ENCODE results near the gene LLGL1.
"Not testable (repeated sequence)": the region's sequence is repeated elsewhere in the genome, so short reads cannot be mapped to it uniquely, and the experiment has no call there.

Gene LLGL1

DNA sequence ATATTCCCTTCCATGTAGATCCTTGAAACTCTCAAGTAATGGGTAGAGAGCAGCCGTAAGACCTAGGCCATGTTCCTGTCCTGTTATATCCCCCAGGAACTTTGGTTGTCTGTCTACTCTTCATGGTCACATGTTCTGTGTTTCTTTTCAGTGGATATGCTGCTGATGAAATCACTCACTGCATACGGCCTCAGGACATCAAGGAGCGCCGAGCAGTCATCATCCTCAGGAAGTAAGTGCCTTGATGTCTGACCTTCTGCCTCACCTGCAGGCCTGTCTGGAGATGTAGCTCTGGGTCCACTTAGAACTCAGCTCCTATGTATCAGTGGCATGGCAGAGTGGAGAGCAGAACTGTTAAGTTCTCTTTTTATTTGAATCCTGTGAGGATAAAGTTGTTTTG is 30.6 kb upstream of the LLGL1 start:
- no peak for DNase-seq

DNA sequence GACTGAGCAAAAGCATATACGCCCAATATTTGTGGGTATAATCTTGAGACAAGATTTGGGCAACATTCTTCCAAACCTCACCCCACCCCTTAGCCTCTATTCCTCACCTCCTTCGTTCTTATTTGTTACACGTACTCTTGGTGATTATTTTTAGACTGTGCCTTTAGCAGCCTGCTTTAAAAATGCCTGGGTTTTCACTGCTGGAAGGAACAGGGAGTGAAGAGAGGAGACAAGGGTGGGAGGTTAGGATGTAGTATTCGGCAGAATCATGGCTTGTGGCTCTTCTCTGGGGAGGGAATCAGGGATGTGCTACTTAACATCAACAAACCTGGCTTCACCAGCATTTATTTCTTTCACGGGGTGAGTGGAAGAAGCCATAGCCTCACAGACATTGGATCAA is 30.2 kb upstream of the LLGL1 start:
- no peak for DNase-seq

DNA sequence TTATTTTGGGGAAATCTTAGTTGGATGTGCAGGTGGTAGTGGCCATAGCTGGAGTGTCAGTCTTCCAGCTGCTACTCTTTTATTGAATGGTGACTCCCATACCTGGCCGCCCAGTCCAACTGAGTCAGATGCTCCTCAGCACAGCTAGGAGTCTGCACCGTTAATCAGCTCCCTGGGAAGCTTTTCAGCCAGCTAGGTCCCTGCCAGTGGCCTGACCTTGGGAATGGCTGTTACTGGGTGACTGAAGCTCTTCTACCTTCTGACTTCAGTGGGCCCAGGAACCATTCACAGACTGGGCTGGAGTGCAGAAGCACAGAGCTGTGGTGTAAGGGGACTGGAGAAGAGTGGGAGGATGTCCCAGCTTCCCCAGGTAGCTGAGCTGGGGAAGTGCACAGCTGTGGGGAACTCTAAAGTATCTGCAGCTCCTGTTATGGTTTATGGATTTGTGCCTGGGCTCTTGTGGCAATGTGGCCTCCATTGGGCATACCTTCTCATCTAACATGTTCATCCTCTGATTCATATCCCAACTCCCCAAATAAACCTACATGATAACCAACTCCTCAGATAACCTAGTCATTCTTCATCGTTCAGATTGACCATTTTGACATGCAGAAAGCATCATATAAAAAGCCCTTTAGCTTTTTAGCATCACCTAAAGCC is 27.8 kb upstream of the LLGL1 start:
- no peak for DNase-seq

DNA sequence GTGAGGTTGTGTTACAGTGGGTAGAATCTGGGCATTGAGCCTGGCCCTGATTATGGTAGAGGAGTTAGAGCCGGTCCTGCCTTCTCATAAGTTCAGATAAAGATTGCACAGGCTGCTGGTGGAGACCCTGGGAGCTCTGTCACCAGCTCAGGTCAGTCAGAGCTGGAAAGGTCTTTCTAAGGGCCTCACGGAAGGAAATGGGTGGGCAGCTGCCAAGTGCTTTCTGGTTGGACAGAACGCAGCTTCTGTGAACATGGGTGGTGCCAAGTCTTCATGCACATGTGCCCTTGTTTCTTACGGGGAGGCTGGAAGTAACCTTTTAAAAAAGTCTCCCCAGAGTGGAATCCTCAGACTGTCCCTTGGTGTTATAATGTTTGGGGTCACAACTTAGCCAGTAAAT is 26.9 kb upstream of the LLGL1 start:
- DNase-seq, result no peak

DNA sequence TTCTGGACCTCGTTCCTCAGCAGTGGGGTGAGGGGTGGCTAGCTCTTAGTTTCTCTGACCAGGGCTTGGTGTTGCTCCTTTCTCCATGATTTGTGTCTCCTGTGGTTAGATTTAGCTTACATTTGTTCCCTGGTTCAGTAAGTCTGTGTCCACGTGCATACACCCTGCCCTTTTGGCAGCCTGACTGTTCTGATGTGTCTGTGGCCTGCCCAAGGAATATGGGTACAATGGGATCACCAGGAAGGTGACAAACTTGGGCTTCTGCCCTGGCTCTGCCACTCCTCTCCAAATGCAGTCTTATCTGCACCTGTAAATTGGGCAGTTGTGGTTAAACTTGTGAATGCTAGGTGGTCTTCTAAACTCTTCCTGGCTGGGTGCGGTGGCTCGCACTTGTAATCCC is 24.3 kb upstream of the LLGL1 start:
- DNase-seq, result no peak

DNA sequence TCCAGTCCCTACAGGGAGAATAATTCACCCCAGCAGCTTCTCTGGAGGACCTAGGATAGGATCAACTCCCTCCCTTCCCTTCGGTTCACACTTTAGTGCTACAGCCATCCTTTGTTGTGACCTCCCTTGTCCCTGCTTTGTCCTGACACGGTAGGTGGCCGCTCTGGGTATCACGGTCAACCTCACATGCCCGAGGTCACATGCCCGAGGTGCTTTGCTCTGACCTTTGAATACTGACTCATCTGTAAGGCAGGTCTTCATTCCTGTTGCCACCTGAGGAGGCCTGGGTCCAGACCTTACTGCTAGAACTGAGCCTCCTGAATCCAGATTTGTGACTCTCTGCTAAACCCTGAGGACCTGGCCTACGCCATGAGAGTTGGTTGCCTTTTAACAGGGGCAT is 22.1 kb upstream of the LLGL1 start:
- no peak for DNase-seq

DNA sequence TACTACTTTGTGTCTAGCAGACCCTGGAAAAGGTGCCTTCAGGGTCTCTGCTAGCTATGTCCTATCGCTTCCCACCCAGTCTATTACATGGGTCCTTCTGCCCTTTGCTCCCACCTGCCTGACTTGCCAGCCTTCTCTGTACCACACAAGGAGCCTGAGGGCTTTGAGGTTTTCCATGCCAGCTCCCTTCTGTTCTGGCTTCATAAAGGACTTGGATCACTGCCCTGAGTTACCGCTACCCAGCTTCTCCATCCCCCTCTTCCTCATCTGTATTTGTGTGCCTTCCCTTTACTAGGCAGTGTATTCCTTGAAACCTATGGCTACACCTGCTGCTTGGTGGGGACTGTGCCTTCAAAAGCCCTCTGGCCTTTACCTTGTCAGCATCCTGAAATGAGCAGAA is 19.6 kb upstream of the LLGL1 start:
- DNase-seq, result no peak

DNA sequence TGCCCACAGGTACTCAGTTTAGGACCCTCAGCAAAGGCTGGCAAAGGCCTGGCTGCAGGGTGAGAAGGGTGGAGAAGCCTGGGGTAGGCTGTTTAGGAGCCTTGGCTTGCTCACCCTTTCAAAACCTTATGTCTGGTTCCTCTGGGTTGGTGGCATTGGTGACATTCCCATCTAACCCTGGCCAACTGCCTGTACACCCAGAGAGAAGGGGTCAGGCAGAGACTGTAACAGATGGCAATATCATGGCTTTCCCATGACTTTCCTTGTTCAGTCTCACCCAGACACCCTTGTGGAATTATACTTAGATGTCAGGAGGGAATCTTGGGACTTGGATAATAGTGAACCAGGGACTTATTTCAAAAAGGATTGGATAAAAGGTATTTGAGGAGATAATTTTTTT is 18.5 kb upstream of the LLGL1 start:
- DNase-seq, result no peak

DNA sequence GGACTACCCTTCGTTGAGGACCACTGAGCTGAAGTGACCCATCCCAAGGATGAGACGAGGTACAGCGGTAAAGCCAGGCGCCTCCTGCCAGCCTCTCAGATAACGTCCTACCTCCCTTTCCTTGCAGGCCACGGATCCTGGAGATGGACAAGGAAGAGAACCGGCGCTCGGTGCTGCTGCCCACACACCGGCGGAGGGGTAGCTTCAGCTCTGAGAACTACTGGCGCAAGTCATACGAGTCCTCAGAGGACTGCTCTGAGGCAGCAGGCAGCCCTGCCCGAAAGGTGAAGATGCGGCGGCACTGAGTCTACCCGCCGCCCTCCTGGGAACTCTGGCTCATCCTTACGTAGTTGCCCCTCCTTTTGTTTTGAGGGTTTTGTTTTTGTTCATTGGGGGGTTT is 17.3 kb upstream of the LLGL1 start:
- no peak for DNase-seq

DNA sequence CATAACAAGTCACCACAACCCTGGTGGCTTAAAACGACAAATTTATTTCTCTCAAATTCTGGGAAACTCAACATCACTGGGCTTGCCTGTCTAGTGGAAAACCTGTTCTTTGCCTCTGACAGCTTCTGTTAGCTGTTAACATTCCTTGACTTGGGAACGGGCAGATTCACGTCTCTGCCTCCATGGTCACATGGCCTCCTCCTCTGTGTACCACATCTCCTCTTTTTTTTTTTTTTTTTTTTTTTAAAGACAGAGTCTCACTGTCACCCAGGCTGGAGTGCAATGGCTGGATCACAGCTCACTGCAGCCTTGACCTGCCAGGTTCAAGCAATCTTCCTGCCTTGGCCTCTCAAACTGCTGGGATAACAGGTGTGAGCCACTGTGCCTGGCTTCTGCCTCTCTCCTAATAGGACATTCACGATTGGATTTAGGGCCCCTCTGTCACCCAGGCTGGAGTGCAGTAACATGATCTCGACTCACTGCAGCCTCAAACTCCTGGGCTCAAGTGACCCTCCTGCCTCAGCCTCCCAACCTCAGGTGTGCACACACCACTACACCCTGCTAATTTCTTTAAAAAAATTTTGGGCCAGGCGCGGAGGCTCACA is 11.7 kb upstream of the LLGL1 start:
- no peak for DNase-seq

DNA sequence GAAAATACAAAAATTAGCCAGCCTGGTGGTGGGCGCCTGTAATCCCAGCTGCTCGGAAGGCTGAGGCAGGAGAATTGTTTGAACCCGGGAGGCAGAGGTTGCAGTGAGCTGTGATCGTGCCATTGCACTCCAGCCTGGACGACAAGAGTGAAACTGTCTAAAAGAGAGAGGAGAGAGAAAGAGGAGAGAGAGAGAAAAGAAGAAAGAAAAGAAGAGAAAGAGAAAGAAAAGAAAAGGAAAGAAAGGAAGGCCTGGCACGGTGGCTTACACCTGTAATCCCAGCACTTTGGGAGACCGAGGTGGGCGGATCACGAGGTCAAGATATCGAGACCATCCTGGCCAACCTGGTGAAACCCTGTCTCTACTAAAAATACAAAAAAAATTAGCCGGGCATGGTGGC is 8.5 kb upstream of the LLGL1 start:
- DNase-seq, result not testable (repeated sequence)

DNA sequence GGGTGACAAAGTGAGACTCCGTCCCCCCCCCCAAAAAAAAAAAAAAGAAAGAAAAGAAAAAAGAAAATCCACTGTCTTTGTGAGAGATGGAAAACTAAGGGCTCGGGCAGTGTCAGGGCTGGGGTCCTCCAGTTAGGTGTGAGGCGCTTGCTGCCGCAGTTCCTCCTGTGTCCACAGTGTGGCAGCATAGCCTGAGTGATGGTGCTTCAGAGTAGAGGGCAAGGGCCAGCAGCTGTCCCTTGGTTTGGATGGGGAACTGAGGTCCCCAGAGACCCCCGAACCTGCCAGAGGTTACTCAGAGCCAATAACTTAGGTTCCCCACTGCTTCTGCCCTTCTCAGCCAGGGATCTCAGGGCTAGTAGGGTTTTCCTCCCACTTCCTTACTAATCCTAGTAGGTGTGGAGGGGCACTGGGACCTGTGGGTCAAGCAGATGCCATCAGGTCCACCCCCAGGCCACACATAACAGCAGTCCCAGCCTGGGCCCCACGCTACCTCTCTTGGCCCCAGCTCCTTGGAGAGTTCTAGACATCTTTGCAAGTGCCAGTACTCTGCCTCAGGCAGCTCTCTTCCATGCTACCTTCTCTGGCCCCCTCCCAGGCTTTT is 7.9 kb upstream of the LLGL1 start:
- peak; percentile 83 for DNase-seq

DNA sequence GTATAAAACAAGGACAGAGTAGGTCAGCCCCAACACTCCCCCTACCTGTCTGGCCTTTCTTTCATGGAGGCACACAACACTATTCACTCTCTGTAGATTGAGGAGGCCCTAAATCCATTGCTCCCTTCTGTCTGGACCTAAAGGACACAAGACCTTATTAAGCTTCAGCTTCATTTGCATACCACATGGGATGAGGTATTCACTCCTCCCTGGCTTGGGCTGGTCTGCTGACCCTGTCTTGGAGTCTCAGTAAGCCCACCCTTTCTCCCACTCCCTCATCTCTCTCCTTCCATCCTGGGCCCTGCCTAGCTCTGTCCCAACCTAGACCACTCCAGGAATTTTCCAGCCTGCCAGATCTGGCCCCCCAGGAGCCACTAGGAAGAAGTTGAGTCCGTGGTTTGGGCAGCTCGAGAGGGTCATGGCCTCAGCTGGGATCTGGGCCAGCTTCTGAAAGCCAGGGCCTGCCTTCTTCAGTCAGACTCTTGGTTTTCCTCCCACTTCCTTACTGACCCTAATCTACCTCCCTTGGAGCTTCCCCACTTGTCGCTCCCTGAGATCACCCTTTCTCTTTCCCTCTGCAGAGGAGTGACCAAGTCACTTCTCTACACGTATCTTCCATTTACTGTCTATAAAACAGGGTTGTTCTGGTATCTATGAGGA is 6.5 kb upstream of the LLGL1 start:
- no peak for DNase-seq

DNA sequence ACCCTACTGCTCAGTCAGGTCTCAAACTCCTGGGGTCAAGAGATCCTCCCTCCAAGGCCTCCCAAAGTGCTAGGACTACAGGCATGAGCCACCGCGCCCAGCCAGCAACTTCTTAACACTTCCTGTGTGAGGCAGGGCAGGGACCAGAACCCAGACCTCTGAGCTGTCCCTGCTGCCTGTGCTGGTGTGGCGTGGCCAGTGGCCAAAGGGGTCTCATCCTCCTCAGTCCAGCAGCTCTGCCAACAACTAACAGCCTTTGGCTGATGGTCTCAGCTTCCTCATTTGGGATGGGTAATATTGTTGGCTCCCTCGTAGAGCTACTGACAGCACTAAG is 1.4 kb upstream of the LLGL1 start:
- DNase-seq, result no peak

DNA sequence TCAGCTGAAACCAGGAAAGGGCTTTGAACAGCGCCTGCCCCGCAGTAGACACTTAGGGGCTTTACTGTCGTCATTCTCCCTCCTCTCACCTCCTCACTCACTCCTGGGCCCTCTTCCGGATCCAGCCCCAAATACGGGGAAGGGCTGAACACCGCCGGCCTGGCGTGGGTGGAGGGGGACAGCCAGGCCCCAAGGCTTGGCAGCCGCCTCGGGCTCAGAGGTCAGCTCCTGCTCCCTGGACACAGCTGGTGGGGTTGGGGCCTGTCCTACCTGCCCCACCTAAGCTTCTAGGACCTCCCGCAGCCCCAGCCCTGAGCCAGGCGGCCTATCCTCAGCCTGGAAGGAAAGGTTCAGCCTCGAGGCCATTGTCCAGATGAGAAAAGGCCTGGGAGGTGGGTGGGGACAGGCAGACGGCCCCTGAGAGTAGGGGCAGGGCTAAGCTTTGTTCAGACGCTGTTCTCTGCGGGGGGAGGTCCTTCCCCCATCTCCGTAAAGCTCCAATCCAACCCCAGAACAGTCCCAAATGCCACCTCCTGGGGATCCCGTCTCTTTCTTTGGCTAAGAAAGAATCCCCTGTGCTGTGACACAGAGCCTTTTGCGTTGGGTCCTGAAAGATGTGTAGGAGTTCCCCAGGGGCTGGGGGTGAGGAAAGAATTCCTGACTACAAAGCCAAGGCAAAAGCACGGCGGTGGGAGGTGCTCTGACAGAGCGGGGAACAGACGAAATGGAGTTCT is 881 bp upstream of the LLGL1 start:
- no peak for DNase-seq

DNA sequence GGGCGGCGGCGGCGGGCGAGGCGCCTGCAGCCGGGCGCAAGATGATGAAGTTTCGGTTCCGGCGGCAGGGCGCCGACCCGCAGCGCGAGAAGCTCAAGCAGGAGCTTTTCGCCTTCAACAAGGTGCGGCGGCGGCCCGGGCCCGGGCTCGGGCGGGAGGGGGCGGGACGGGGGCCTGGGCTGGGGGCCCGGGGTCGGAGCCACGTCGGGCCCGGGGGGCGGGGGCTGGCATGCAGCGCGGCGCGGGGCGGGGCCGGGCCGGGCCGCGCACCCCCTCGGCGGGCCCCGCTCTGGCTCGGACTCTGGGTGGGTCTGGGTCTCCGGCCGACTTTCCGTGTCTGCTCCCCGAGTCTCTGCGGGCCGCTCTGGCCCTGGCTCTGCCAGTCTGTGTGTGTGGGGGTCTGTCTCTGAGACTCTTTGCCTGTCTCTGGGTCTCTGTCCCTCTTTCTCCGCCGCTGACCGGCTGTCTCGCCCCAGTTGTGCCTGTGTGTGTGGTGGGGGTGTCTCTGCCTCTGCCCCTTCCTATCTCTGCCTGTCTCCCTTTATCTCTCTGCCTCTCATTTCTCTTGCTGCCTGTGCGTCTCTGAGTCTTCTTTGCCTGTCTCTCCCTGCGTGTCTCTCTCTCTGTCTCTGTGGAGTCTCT is 328 bp downstream of the LLGL1 start:
- peak; percentile 14 for DNase-seq

DNA sequence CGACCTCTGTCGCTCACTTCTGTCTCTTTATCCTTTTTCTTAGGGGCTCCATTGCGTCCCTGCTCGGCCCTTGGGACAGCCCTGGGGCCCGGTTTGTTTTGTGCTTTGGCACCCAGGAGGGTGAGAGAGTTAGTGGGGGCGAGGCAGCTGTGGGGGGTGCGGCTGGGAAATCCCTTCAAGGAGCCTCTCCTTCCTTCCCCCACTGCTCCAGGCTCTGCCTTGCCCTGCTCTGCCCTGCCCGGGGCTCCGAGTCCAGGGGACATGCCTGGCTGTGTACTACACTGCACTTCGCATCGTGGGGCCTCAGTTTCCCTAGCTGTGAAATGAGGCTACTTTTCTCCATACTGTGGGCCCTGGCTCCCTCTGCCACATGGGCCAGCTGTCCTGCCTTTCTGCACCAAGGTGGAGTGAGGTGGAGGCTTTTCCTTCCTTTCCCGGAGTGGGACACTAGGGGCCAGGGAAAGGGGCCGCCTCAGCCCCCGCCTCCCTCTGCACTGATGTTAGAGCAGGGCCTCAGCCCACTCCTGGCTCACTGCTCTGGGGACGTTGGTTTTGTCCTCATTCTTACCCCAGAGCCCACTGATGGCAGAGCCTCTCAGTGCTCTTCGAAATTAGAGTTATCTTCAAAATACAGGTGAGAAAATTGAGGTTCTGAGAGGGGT is 980 bp downstream of the LLGL1 start:
- DNase-seq, result no peak

DNA sequence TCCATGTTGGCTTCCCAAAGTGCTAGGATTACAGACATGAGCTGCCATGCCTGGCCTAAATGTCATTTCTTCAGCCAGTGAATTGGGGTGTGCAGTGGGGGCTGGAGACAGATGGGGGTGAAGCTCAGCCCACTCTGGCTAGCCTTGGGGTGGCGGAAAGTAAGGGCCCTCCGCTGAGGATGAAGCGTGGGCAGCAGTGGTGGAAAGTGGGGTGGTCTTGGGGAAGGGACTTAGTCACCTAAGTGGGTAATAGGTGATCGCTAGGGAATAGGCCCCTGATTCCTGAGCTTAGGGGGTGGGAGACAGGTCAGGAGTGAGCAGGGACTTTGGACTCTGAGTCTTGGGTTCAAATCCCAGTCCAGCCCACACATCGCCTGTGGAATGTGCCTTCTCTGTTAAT is 2.2 kb downstream of the LLGL1 start:
- DNase-seq, result no peak

DNA sequence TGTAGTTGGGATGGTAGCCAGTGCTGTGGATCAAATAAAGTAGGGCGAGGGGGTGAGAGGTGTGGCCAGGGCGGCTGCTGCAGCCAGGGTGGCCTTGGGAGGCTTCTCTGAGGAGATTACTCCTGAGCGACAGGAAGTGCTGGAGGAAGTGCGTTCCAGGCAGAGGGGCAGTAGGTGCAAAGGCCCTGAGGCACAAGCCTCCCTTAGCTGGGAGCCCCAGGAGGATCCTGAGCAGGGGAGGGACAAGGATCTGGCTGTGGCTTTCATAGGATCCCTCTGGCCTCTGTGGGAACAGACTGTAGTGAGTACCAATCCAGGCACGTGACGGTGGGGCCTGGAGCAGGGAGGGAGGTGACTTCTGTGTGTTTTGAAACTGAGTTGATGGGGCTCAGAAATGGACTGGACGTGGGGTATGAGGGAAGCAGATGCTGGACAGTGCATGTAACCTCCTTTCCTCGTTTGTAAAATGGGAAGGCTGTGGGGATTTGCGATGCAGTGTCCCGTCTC is 2.8 kb downstream of the LLGL1 start:
- DNase-seq, result no peak

DNA sequence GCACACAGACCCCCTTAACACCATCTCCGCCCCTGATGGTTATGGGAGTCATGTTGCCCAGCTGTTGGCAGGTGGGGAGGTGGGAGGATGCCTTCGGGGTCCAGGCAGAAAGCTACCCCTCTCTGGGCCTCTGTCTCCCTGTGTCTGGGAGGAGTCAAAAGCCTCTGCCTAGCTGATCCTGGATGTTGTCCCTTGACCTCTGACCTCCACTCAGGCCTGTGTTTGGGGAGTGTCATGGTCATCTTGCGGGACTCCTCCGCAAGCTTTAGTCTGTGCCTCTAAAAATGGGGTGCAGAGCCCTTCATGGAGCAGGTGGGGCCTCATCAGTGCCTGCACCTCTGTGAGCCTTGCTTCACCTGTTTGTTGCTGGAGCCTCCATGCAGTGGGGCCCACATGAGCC is 3.8 kb downstream of the LLGL1 start:
- DNase-seq, result no peak

DNA sequence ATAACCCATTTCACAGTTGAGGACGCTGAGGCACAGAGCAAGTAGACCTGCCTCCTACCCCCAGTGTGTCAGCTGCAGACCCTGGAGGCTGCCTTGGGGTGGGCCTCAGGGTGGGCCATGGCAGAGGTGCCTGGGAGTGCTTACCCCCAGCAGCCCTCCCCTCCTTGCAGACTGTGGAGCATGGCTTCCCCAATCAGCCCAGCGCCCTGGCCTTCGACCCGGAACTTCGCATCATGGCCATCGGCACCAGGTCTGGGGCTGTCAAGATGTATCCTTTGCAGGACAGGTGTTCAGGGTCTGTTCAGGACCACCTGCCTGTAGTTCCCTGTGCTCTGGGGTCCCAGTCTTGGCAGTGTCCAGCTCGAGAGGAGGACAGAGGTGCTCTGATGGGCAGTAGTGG is 4.3 kb downstream of the LLGL1 start:
- no peak for DNase-seq

All from activated CD4-positive, alpha-beta T cell treated with anti-CD3 and anti-CD28 coated beads for 48 hours (primary cell).